ENCODE measurements around the gene OR2F1.

OR2F1 gene

DNA sequence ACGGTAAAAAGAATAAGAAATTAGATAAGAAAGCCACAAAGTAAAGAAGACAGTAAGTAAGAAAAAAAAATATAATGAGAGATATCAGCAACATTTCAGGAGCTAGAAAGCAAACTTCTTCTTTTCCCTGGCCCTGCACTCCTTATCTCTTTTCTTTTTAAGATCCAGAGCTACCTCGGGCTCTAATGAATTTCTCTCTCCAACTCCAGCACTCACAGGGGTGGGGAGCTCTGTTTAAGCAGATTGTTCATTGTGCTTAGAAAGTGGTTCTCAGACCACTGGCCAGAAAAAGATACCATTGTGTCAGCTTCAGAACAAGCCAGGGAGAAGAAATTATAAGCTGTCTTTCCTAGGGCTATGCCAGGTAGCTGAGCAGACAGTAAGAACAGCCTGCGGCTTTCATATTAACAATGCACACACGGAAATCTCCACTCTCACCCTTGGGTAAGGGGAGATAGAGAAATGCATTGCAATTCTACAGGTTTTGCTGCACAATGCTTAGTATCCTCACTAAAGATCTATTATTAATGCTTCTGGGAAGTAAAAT is 19.3 kb downstream of the OR2F1 start:
- no peak overlapping the region for H3K4me3 ChIP-seq (ENCODE audit: low read depth, low read length)
- in situ Hi-C loops (cut with HindIII; ENCODE audit: low sequenced_read_pairs) = no loop called here
- TF ChIP-seq, protein P1, sequence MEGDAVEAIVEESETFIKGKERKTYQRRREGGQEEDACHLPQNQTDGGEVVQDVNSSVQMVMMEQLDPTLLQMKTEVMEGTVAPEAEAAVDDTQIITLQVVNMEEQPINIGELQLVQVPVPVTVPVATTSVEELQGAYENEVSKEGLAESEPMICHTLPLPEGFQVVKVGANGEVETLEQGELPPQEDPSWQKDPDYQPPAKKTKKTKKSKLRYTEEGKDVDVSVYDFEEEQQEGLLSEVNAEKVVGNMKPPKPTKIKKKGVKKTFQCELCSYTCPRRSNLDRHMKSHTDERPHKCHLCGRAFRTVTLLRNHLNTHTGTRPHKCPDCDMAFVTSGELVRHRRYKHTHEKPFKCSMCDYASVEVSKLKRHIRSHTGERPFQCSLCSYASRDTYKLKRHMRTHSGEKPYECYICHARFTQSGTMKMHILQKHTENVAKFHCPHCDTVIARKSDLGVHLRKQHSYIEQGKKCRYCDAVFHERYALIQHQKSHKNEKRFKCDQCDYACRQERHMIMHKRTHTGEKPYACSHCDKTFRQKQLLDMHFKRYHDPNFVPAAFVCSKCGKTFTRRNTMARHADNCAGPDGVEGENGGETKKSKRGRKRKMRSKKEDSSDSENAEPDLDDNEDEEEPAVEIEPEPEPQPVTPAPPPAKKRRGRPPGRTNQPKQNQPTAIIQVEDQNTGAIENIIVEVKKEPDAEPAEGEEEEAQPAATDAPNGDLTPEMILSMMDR (IDR thresholded peaks at IDR 0.05; ENCODE audit: low read depth, low read length, missing control alignments) = no peak
- no peak for DNase-seq (ENCODE audit: low read depth)

DNA sequence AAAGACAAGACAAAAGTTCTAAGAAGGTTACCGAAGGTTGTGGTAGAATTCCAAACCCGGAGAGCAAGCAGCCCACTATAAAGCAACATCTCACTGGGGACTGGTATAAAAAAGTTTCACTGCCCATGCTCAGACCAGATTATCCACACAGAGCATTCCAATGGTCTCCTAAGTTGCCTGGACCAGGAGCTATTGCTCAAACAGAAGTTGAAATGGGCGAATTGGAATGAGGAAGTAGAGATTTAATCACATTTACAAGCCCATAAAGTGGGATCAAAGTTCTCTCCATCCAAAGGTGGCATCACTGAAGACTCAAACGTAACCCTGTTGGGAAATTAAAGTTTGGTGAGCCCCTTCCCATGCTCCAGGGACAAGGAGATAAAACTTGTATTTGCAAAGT is 19.8 kb downstream of the OR2F1 start:
- TF ChIP-seq, protein P1 (IDR thresholded peaks at IDR 0.05; ENCODE audit: low read depth, low read length, missing control alignments) = no peak
- no peak overlapping the region for H3K4me3 ChIP-seq (ENCODE audit: low read depth, low read length)
- in situ Hi-C loops (cut with HindIII; ENCODE audit: low sequenced_read_pairs) = no loop called here
- no peak for DNase-seq (ENCODE audit: low read depth)

DNA sequence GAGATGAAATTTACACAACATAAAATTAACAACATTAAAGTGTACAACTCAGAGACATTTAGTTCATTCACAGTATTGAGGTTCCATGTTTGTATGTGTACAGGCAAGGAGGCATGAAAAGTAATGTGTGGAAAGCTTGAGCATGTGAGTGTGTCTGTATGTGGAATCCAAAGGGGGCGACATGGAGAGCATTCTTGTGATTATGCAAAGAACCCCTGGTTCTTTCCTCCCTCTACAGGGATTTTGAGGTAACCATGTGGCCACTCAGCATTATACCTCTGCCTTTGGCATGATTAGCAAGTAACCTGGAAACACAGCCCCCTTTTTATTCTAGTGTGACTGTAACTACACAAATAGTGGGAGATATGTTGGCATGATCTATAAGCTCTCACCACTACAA is 21.0 kb downstream of the OR2F1 start:
- DNase-seq (ENCODE audit: low read depth) = no peak
- in situ Hi-C loops (cut with HindIII; ENCODE audit: low sequenced_read_pairs) = no loop called here
- no peak overlapping the region for H3K4me3 ChIP-seq (ENCODE audit: low read depth, low read length)
- TF ChIP-seq, protein P1 (IDR thresholded peaks at IDR 0.05; ENCODE audit: low read depth, low read length, missing control alignments) = peak; percentile 14

DNA sequence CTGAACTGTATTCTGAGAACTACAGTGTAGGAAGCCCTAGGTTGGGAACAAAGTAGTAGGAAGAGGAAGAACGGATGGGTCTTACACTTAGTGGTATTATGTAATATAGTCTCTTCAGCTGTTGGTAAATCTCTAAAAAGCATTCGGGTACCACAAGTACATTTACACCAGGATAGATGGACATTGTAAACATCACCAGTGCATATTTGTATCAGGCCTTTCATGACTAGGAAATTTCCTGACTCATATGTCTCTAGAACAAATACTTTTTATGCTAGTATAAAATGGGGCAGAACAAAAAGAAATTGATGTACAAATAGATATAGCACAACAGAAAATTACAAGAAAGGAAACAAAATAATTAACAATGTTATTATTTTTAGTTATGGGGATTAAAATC is 23.9 kb downstream of the OR2F1 start:
- TF ChIP-seq, protein P1 (IDR thresholded peaks at IDR 0.05; ENCODE audit: low read depth, low read length, missing control alignments) = no peak
- in situ Hi-C loops (cut with HindIII; ENCODE audit: low sequenced_read_pairs) = no loop called here
- DNase-seq (ENCODE audit: low read depth) = no peak
- H3K4me3 ChIP-seq (ENCODE audit: low read depth, low read length) = no peak overlapping the region

DNA sequence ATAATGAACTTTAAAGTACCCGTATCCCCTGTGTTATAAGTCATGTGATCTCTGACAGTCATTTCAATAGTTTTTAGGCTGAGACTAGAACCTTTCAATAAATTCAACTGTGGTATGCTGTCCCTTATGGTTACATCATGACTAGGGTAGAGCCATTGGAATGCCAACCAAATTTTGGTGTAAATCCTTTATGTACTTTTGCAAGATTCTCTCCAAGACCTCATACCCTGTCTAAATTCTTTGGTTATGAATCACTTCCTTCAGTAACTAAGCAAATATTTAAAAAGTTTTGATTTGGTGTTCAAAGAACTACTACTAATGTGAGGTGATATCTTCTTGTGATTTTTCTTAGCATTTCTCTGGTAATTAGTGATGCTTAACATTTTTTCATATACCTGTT is 24.7 kb downstream of the OR2F1 start:
- in situ Hi-C loops (cut with HindIII; ENCODE audit: low sequenced_read_pairs) = no loop called here
- TF ChIP-seq, protein P1 (IDR thresholded peaks at IDR 0.05; ENCODE audit: low read depth, low read length, missing control alignments) = no peak
- peak; percentile 27 for DNase-seq (ENCODE audit: low read depth)
- H3K4me3 ChIP-seq (ENCODE audit: low read depth, low read length) = no peak overlapping the region

DNA sequence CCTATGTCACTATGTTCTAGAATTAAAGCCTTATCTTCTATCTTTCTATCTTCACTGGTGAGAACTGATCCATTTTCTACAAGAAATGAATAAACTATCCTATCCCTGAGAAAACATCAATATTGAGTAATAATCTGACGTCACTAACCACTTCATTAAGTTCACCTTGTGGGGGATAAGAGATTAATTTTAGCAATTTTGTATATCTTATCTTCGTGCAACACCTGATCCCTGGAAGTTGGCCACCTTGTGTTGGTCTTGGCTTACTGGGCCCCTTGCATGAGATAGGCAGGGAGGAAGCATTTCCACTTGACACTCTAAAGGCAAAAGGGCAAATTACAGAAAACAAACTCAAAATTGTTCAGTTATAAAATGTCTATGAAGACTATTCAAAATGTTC is 25.4 kb downstream of the OR2F1 start:
- DNase-seq (ENCODE audit: low read depth) = no peak
- no peak overlapping the region for H3K4me3 ChIP-seq (ENCODE audit: low read depth, low read length)
- TF ChIP-seq, protein P1 (IDR thresholded peaks at IDR 0.05; ENCODE audit: low read depth, low read length, missing control alignments) = no peak
- in situ Hi-C loops (cut with HindIII; ENCODE audit: low sequenced_read_pairs) = no loop called here
